ENCODE results near the gene FTO.

DNA sequence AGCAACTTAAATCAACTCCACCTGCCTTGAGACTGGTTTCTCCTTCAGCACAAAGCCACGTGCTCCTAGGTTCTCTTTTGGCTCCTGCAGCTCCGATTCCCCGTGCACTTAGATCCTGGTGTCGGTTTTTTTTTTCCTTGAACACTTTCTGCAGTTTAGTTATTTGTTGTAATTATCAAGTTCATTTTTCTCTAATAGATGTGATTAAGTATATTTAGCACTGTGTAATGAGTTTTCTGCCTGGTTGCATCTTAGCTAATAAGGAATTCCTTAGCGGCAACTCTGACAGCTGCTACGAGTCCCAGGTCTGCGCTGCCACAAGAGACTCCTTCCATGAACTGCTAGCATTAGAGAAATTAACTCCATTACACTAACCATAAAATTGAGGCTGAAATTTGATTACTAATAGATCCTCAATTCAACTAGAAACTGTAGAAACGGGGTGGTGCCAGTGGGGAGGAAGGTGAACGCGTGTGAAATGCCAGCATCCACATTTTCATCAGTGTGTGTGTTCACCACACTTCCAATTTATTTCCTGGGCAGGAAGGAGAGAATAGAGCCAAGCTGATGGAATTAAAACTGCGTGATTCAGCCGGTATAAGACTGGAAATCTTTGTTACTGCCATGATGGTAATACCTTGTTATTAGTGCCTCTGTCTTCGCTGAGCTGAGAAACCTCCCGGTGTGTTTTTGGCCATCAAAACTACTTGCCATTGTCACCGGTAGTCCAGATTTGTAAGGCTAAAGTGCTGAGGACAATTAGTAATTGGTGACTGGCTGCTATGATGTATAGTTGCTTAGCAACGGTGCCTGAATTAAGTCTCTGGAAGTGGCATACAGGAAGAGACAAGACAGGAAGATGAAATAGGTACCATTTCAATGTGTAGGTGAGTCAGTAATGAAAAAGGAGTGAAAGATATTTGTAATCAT, 350.2 kb downstream of the FTO start:
- TF ChIP-seq TAF1 (IDR thresholded peaks at IDR 0.05; ENCODE audit: borderline replicate concordance, insufficient read depth, low read length) (no peak), POLR2AphosphoS5 (IDR thresholded peaks at IDR 0.05; ENCODE audit: low read depth, low read length) (no peak), SIN3A (IDR thresholded peaks at IDR 0.05; ENCODE audit: borderline replicate concordance, insufficient read depth, low read length) (no peak)
- TF ChIP-seq, protein P1, sequence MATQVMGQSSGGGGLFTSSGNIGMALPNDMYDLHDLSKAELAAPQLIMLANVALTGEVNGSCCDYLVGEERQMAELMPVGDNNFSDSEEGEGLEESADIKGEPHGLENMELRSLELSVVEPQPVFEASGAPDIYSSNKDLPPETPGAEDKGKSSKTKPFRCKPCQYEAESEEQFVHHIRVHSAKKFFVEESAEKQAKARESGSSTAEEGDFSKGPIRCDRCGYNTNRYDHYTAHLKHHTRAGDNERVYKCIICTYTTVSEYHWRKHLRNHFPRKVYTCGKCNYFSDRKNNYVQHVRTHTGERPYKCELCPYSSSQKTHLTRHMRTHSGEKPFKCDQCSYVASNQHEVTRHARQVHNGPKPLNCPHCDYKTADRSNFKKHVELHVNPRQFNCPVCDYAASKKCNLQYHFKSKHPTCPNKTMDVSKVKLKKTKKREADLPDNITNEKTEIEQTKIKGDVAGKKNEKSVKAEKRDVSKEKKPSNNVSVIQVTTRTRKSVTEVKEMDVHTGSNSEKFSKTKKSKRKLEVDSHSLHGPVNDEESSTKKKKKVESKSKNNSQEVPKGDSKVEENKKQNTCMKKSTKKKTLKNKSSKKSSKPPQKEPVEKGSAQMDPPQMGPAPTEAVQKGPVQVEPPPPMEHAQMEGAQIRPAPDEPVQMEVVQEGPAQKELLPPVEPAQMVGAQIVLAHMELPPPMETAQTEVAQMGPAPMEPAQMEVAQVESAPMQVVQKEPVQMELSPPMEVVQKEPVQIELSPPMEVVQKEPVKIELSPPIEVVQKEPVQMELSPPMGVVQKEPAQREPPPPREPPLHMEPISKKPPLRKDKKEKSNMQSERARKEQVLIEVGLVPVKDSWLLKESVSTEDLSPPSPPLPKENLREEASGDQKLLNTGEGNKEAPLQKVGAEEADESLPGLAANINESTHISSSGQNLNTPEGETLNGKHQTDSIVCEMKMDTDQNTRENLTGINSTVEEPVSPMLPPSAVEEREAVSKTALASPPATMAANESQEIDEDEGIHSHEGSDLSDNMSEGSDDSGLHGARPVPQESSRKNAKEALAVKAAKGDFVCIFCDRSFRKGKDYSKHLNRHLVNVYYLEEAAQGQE (IDR thresholded peaks at IDR 0.05; ENCODE audit: insufficient read depth in 1 of 2, low read depth in 2 of 2, low read length in 2 of 2) = no peak

Measured in PFSK-1 (cell line).